K562 (cell line): Measurements from ENCODE around the gene SLC22A1. TPM values are rescaled to one million over a fixed set of nuclear protein-coding genes. Genes with fewer than 3 reads are reported as not detected.

Experiments
- ATAC-seq: fragments of 200-7000 bp; cut with Tn5 transposase; 3 replicates; pipeline ENCODE4 v1.9.1; 2020; ENCODE audit warnings: moderate library complexity
- BruUV-seq: library from RNA; stranded (reverse); fragments of 400-500 nt; replicated peaks from 2 replicates; lab custom pipeline; 2021; lab: Mats Ljungman, UMichigan
- CTCF ChIA-PET: fragments of 300-600 bp; formaldehyde crosslinking; extraction: SDS; loops from one replicate; lab custom pipeline; 2021; ENCODE audit warnings: low intra/inter-chr PET ratio; lab: Yijun Ruan, JAX
- POLR2A ChIA-PET: fragments of 300-600, 350-650 bp; sonication (Branson Sonifier 250); formaldehyde crosslinking; extraction: SDS; loops from one replicate; lab custom pipeline; 2021; ENCODE audit warnings: antibody characterized with exemption, inconsistent platforms; lab: Yijun Ruan, JAX
- DNase-seq, 4 experiments: peaks; one replicate each; pipeline versions ENCODE4 v3.0.0 to v3.0.0-alpha.2; 2011 to 2018; ENCODE audit warnings: low spot score in 3 of 4, mixed read lengths in 3 of 4; ENCODE audit errors: extremely low read depth in 1 of 4
- FAIRE-seq: peaks from 2 replicates; lab custom pipeline; 2011; peaks lifted over from hg19 to GRCh38; lab: Jason Lieb, UNC
- H2AFZ ChIP-seq: 2 replicates; pipeline ENCODE4 v1.6.0; 2011; ENCODE audit warnings: low read depth, low read length, control low read depth, inconsistent platforms
- H3K27ac ChIP-seq: fragments of 200-600 bp; 3 replicates; pipeline ENCODE4 v1.8.0; 2011; ENCODE audit warnings: low read depth, mild to moderate bottlenecking, control low read depth, inconsistent platforms, low read length, moderate library complexity, mixed read lengths; ENCODE audit errors: extremely low read depth
- H3K27me3 ChIP-seq, 2 experiments: fragments of 300-600 bp in 1 of 2; 2 replicates in 1 of 2; 3 replicates in 1 of 2; pipeline versions ENCODE4 v1.6.0 to v1.8.0; 2011; ENCODE audit warnings: inconsistent platforms in 2 of 2, low read length in 2 of 2, mild to moderate bottlenecking in 1 of 2, mixed read lengths in 1 of 2, moderate library complexity in 1 of 2; ENCODE audit not compliant: control insufficient read depth in 2 of 2, insufficient read depth in 2 of 2
- H3K36me3 ChIP-seq: fragments of 300-600 bp; 3 replicates; pipeline ENCODE4 v1.8.0; 2011; ENCODE audit warnings: mild to moderate bottlenecking, low read length, inconsistent platforms; ENCODE audit not compliant: control insufficient read depth, insufficient read depth
- H3K4me1 ChIP-seq, 2 experiments: fragments of 200-600 bp in 1 of 2; replicated peaks in 1 of 2; 2 replicates in 1 of 2; 3 replicates in 1 of 2; pipeline versions ENCODE4 v1.5.1 to v1.8.0; 2011; ENCODE audit warnings: inconsistent platforms in 2 of 2, low read length in 2 of 2, mild to moderate bottlenecking in 1 of 2, mixed read lengths in 1 of 2, moderate library complexity in 1 of 2; ENCODE audit not compliant: control insufficient read depth in 2 of 2, insufficient read depth in 2 of 2
- H3K4me2 ChIP-seq: 2 replicates; pipeline ENCODE4 v1.6.1; 2011; ENCODE audit warnings: low read length, control low read depth, inconsistent platforms, mixed read lengths; ENCODE audit not compliant: insufficient read depth
- H3K4me3 ChIP-seq: fragments of 200-600 bp; sonication (generic), shearing (Covaris generic); 2 replicates; pipeline ENCODE4 v1.5.1; 2016; ENCODE audit warnings: control low read depth, inconsistent platforms
- H3K79me2 ChIP-seq: fragments of 200-600 bp; 3 replicates; pipeline ENCODE4 v1.8.0; 2011; ENCODE audit warnings: low read length, inconsistent platforms; ENCODE audit not compliant: control insufficient read depth, insufficient read depth
- H3K9ac ChIP-seq, 2 experiments: 2 replicates each; pipeline versions ENCODE4 v1.6.0 to v1.6.1; 2011; ENCODE audit warnings: low read depth in 2 of 2, low read length in 2 of 2, control low read depth in 1 of 2, inconsistent platforms in 1 of 2, mild to moderate bottlenecking in 1 of 2, mixed read lengths in 1 of 2; ENCODE audit not compliant: insufficient read depth in 1 of 2
- H3K9me1 ChIP-seq: one replicate; pipeline ENCODE4 v1.6.0; 2011; ENCODE audit warnings: inconsistent platforms, mild to moderate bottlenecking, low read length, moderate library complexity; ENCODE audit not compliant: control insufficient read depth, insufficient read depth
- H3K9me3 ChIP-seq: replicated peaks from 2 replicates; pipeline ENCODE4 v1.5.1; 2011; ENCODE audit warnings: low read depth, low read length, inconsistent platforms; ENCODE audit not compliant: control insufficient read depth, insufficient read depth
- H4K20me1 ChIP-seq: replicated peaks from 2 replicates; pipeline ENCODE4 v1.6.1; 2011; ENCODE audit warnings: low read length, inconsistent platforms, mixed read lengths; ENCODE audit not compliant: control insufficient read depth, insufficient read depth
- E2F3 ChIP-seq: fragments of 250-450 bp; sonication (Bioruptor Pico); IDR thresholded peaks from 2 replicates; pipeline ENCODE4 v1.4.0; 2020; ENCODE audit warnings: mild to moderate bottlenecking
- EWSR1 ChIP-seq: fragments of 450-650 bp; IDR thresholded peaks from 2 replicates; pipeline ENCODE4 v1.6.1; 2018; ENCODE audit warnings: borderline replicate concordance, mild to moderate bottlenecking, low read depth, moderate library complexity; ENCODE audit not compliant: partially characterized antibody
- HLTF ChIP-seq: fragments of 450-650 bp; IDR thresholded peaks from 2 replicates; pipeline ENCODE4 v1.6.1; 2016
- IRF2 ChIP-seq: sonication (generic); formaldehyde crosslinking; IDR thresholded peaks from 2 replicates; pipeline ENCODE4 v1.8.1; 2022; ENCODE audit warnings: mild to moderate bottlenecking, missing genetic modification reagents
- MCM3 ChIP-seq: fragments of 450-650 bp; IDR thresholded peaks from 2 replicates; pipeline ENCODE4 v1.6.1; 2016
- MTA2 ChIP-seq: fragments of 450-650 bp; IDR thresholded peaks from 2 replicates; pipeline ENCODE4 v1.6.1; 2016; ENCODE audit warnings: low read depth
- RUNX1 ChIP-seq: sonication (generic); IDR thresholded peaks from 2 replicates; pipeline ENCODE4 v1.6.1; 2016; ENCODE audit warnings: antibody characterized with exemption, low read depth
- YY1 ChIP-seq, 3 experiments: IDR thresholded peaks; 2 replicates each; pipeline ENCODE4 v1.6.1; 2011; ENCODE audit warnings: low read length in 2 of 3, mild to moderate bottlenecking in 2 of 3, moderate library complexity in 2 of 3, borderline replicate concordance in 1 of 3, control low read depth in 1 of 3, low read depth in 1 of 3; ENCODE audit not compliant: insufficient read depth in 3 of 3, insufficient replicate concordance in 2 of 3, control insufficient read depth in 1 of 3, insufficient read length in 1 of 3; ENCODE audit errors: extremely low read depth in 1 of 3
- ZBTB8A ChIP-seq: fragments of 450-650 bp; IDR thresholded peaks from 2 replicates; pipeline ENCODE4 v1.6.1; 2018; ENCODE audit warnings: mild to moderate bottlenecking, moderate library complexity; ENCODE audit not compliant: partially characterized antibody
- ZSCAN32 ChIP-seq: fragments of 450-650 bp; formaldehyde crosslinking; IDR thresholded peaks from 2 replicates; pipeline ENCODE4 v1.4.0; 2020; ENCODE audit warnings: mild to moderate bottlenecking, moderate library complexity
- WGBS: fragments of 100-300 bp; shearing (Covaris generic); methylation state at CpG from one replicate; pipeline ENCODE4 v1.1.6; 2016; ENCODE audit warnings: low coverage, mixed read lengths; ENCODE audit not compliant: insufficient coverage; ENCODE audit errors: missing lambda C conversion rate; 5-methylcytosine and 5-hydroxymethylcytosine counted together
- in situ Hi-C: fragments of 300-500 bp; cut with MboI; formaldehyde crosslinking; loops from 4 replicates; pipeline ENCODE4 v1.15.0; 2018; ENCODE audit warnings: inconsistent platforms, mixed read lengths
- intact Hi-C: fragments of 100-400 bp; cut with micrococcal nuclease; formaldehyde crosslinking; loops from 2 replicates; pipeline ENCODE4 v1.14.2; 2022
- polyA plus RNA-seq, 8 experiments: library from polyadenylated mRNA; depleted of rRNA in 4 of 8; stranded (reverse) in 5 of 8; unstranded in 3 of 8; fragments of >200 nt; fragmentation: Nextera tagmentation in 2 of 8; fragmentation: Illumina TruSeq in 1 of 8; extraction: Ambion mirVana in 2 of 8; extraction: Trizol in 1 of 8; gene quantifications; 2 replicates each; pipeline versions ENCODE4 v1.2.1 to v1.2.3, GENCODE V29; 2011 to 2014; ENCODE audit warnings: inconsistent platforms in 1 of 8, missing spikeins in 1 of 8
- total RNA-seq, 7 experiments: library from RNA; depleted of rRNA in 6 of 7; stranded (reverse); fragments of >200 nt in 6 of 7; fragmentation: Illumina TruSeq in 2 of 7; extraction: Trizol in 2 of 7; gene quantifications; 2 replicates each; pipeline versions ENCODE4 v1.2.1 to v1.2.3, GENCODE V29; 2011 to 2021; ENCODE audit warnings: low replicate concordance in 1 of 7
- TF ChIP-seq, protein P1 (sequence below): fragments of 150-350 bp; IDR thresholded peaks from 2 replicates; pipeline ENCODE4 v1.6.1; 2014; ENCODE audit warnings: low read depth, mild to moderate bottlenecking, low read length, borderline replicate concordance
- TF ChIP-seq, protein P2 (sequence below): sonication (generic); formaldehyde crosslinking; IDR thresholded peaks from 2 replicates; pipeline ENCODE4 v1.8.1; 2023; ENCODE audit warnings: mild to moderate bottlenecking, missing genetic modification reagents, moderate library complexity
- TF ChIP-seq, protein P3 (sequence below): fragments of 450-650 bp; IDR thresholded peaks from 2 replicates; pipeline ENCODE4 v1.7.1; 2018; ENCODE audit warnings: mild to moderate bottlenecking, low read depth; ENCODE audit not compliant: partially characterized antibody

SLC22A1 gene
- total and polyA plus RNA-seq, 9 of the 15 experiments (the other 6 are each of a cell fraction or from before 2014, with no cell fraction given), result 0.11 to 0.60 (median 0.26) TPM; not detected in 4

DNA sequence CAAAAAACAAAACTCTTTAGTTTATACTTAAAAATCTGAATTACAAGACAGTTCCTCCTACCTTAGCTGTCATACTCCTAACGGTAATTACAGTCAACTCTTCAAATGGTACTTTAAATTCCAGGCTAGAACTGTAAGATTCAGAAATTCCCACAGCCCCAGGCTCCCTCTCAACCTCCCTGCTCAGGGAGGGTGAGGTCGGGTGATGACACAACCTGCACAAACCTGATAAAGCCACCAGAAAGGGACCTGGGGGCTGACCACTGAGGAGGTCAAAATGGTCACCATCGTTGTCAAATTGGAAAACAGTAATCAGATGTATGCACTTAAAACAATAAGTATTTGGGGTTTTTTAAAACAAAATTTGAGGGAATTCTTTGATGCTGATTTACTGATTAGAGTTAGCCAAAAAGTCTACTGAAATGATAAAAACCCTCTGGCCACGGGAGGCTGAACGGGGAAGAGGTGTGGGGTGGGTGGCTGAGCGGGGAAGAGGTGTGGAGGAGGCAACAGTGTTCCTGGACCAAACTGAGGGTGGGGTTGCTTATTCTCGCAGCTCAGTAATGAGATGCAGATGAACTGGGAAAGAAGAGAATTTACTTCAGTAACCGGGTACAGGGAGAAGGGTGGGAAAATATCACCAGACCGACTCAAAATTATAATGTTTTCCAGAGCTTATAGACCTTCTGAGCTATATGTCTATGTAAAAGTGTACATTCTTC is 52.4 kb downstream of the SLC22A1 start (continued):
- TF ChIP-seq YY1 (IDR thresholded peaks at IDR 0.05; ENCODE audit: borderline replicate concordance in 1 of 3, control insufficient read depth in 1 of 3, extremely low read depth in 1 of 3, insufficient read depth in 3 of 3, insufficient read length in 1 of 3, insufficient replicate concordance in 2 of 3, low read depth in 1 of 3, low read length in 2 of 3) (no peak), ZSCAN32 (CRISPR knock-in tag) (no peak)

DNA sequence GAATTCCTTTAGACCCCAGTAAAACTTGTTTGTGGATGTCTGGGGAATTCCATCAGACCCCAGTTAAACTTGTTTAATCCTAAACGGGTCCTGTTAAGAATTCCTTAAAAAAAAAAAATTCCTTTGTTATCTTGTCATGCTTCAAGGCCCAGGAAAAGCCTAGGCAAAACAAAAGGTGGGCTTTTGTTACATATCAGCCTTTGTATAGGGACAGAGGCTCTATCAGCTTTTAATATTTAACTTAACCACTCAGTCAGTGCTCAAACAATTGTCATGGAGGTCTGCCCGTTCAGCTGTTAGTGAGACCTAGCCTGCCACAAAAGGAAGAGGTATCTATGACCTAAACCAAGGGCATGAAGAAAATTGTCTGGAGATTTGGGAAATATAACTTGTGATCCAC is 53.1 kb downstream of the SLC22A1 start:
- Histone ChIP-seq H3K9me3 (no peaks in the 10 kb centered on the region), H3K4me3 (no peak overlapping the region), H3K27ac (no peak overlapping the region), H3K9ac (no peak overlapping the region), H3K4me1 (no peaks in the 10 kb centered on the region), H3K79me2 (no peaks in the 10 kb centered on the region), H3K36me3 (no peaks in the 10 kb centered on the region), H3K4me2 (no peak overlapping the region), H3K9me1 (no peaks in the 10 kb centered on the region), H2AFZ (no peak overlapping the region), H3K27me3 (peaks cover 0 to 3% of the 10 kb centered on the region in 2 experiments; a peak in 1 of 5 replicates), H4K20me1 (no peaks in the 10 kb centered on the region)
- POLR2A ChIA-PET, result interaction anchor here (0.8 kb wide), 1 partner anchor 21 kb away, joined by 3 read pairs; no protein-coding TSS in a partner anchor
- in situ Hi-C loops, result no loop called here
- WGBS, result 0% methylated on average over 2 of the region's 2 CpGs
- no peak for ATAC-seq
- intact Hi-C loops, result no loop called here
- CTCF ChIA-PET, result no interaction called here
- no peak for FAIRE-seq
- BruUV-seq, result no TSS peak
- DNase-seq, result no peak
- TF ChIP-seq EWSR1, result no peak
- no peak for TF ChIP-seq MCM3
- TF ChIP-seq, protein P1, sequence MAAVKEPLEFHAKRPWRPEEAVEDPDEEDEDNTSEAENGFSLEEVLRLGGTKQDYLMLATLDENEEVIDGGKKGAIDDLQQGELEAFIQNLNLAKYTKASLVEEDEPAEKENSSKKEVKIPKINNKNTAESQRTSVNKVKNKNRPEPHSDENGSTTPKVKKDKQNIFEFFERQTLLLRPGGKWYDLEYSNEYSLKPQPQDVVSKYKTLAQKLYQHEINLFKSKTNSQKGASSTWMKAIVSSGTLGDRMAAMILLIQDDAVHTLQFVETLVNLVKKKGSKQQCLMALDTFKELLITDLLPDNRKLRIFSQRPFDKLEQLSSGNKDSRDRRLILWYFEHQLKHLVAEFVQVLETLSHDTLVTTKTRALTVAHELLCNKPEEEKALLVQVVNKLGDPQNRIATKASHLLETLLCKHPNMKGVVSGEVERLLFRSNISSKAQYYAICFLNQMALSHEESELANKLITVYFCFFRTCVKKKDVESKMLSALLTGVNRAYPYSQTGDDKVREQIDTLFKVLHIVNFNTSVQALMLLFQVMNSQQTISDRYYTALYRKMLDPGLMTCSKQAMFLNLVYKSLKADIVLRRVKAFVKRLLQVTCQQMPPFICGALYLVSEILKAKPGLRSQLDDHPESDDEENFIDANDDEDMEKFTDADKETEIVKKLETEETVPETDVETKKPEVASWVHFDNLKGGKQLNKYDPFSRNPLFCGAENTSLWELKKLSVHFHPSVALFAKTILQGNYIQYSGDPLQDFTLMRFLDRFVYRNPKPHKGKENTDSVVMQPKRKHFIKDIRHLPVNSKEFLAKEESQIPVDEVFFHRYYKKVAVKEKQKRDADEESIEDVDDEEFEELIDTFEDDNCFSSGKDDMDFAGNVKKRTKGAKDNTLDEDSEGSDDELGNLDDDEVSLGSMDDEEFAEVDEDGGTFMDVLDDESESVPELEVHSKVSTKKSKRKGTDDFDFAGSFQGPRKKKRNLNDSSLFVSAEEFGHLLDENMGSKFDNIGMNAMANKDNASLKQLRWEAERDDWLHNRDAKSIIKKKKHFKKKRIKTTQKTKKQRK, result no peak
- TF ChIP-seq IRF2 (CRISPR knock-in tag), result no peak
- TF ChIP-seq MTA2, result no peak
- TF ChIP-seq, protein P2, sequence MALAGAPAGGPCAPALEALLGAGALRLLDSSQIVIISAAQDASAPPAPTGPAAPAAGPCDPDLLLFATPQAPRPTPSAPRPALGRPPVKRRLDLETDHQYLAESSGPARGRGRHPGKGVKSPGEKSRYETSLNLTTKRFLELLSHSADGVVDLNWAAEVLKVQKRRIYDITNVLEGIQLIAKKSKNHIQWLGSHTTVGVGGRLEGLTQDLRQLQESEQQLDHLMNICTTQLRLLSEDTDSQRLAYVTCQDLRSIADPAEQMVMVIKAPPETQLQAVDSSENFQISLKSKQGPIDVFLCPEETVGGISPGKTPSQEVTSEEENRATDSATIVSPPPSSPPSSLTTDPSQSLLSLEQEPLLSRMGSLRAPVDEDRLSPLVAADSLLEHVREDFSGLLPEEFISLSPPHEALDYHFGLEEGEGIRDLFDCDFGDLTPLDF (CRISPR knock-in tag), result no peak
- no peak for TF ChIP-seq HLTF
- no peak for TF ChIP-seq RUNX1
- TF ChIP-seq E2F3, result no peak
- TF ChIP-seq, protein P3, sequence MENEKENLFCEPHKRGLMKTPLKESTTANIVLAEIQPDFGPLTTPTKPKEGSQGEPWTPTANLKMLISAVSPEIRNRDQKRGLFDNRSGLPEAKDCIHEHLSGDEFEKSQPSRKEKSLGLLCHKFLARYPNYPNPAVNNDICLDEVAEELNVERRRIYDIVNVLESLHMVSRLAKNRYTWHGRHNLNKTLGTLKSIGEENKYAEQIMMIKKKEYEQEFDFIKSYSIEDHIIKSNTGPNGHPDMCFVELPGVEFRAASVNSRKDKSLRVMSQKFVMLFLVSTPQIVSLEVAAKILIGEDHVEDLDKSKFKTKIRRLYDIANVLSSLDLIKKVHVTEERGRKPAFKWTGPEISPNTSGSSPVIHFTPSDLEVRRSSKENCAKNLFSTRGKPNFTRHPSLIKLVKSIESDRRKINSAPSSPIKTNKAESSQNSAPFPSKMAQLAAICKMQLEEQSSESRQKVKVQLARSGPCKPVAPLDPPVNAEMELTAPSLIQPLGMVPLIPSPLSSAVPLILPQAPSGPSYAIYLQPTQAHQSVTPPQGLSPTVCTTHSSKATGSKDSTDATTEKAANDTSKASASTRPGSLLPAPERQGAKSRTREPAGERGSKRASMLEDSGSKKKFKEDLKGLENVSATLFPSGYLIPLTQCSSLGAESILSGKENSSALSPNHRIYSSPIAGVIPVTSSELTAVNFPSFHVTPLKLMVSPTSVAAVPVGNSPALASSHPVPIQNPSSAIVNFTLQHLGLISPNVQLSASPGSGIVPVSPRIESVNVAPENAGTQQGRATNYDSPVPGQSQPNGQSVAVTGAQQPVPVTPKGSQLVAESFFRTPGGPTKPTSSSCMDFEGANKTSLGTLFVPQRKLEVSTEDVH, result no peak
- no peak for TF ChIP-seq ZBTB8A
